Fibroblast of peridontal ligament (primary cell): Measurements from ENCODE around the gene SDK2.

Experiments used
- DNase-seq: peaks from one replicate; pipeline ENCODE4 v3.0.0-alpha.2; 2010; ENCODE audit errors: extremely low read depth

SDK2 gene

GRCh38 chr17:73533781-73534180 lies 110.5 kb downstream of the SDK2 start:
- DNase-seq = no peak

DNA sequence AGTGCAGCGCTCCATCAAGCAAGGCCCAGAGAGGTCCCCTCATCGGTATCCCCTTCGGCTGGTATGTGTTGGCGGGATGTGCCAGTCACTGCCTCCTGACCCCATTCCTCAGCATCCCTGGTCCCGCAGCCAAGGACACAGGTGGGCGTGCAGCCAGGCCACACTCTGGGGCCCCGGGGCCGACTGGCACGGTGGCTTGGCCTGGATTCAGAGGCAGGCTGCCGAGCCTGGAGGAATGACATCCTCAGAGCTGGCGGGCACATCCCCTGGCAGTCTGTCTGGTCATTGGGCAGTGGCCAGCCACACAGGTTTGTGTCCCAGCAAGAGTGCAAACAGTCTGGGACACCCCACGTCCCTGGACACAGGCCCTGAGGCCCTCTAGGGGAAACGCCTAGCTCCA lies 111.1 kb downstream of the SDK2 start:
- no peak for DNase-seq

DNA sequence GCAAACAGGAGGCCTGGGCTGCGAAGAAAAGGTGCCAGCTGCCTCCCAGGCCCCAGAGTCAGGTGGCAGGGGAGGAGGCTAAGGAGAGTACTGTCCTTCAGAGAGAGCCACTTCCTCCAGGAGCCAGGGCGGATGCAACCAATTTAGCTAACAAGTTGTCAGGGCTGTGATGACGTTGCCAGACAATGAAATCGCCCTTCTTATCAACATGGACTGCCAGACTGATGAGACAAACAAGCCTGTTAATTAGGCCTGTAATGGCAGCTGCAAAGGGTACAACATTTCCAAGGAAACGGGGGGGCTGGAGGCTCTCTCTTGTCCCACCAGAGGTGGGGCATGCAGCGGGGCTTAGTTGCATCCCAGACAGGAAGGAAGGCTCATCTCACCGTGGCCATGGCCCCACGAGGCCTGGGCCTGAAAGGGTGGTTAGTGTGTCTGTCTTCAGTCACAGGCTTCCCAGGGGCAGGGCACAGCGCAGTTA lies 111.8 kb downstream of the SDK2 start:
- DNase-seq = no peak

- no peak for DNase-seq
These were observed 113.1 kb downstream of the SDK2 start for GRCh38 chr17:73531158-73531557.

DNA sequence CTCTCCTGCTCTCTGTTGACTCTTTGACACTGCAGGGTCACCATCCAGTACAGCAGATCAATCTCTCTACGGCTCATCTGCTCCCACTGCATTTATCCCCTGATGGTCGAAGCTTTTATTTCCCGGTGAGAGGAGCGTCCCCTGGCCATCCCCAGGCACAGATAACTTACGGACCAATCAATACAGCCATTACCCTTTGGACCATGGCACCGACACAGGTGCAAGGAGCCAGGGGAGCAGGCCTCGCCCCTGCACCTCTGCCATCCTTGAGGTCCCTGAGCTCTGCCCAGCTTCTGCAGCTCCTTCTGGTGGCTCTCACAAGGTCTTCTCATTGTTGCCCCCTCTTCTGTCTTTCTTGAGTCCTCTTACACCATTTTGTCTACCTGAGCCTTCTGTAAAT lies 115.6 kb downstream of the SDK2 start:
- DNase-seq = no peak

DNA sequence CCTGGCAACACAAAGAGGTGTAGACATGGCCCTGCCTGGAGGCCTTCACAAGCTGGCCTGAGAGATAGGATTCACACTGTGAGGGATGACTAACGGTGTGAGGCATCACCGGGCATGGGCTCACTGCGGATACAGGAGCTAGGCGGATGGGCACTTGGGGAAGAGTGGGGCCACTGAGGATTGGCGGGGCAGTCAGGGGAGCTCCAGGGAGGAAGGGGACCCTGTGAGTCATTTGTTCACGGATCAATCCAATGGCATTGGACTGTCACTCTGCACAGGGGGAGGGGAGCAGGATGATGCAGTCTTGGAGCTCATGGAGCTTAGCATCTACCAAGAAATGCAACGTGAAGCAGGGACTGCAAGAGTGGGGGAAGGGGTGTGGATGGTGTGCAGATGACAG lies 117.3 kb downstream of the SDK2 start:
- no peak for DNase-seq

GRCh38 chr17:73524941-73525679 lies 119.1 kb downstream of the SDK2 start:
- DNase-seq = no peak

DNA sequence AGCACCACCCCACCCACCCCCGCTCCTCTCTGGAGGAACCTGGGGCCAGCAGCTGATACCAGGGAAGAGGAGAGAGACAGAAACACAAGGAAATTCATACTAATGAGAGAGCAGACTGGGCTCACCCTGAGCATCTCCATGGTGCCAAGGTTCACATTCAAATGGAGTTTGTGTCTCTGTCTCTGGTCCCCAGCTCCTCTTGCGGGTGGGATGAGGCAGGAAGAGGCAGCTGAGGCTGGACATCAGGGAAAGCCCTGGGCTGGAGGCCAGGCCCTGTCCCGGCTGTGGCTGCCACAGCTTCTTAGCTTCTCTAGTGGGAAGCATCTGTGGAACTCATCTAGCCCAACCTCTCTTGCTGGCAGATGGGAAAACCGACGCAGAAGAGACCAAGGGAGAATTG lies 121.5 kb downstream of the SDK2 start:
- DNase-seq = no peak

DNA sequence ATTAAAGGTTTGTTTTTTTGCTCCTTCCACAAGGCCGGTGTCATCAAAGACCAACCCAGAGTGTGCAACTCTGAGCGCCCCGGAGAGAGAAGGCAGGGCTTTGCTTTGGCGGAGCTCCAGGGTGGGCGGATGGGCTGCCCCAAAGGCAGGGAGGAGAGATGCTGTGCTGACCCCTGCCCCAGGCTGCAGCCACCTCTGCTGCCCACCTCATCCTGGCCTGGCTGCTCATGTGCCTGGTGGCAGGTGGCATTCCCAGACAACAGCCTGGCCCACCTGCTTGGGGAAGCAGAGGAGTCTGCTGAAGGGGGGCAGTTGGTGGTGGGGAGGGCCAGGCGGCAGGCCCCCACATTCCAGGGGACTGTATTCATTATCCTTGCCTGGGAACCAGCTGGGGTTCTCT lies 122.1 kb downstream of the SDK2 start:
- DNase-seq = no peak

DNA sequence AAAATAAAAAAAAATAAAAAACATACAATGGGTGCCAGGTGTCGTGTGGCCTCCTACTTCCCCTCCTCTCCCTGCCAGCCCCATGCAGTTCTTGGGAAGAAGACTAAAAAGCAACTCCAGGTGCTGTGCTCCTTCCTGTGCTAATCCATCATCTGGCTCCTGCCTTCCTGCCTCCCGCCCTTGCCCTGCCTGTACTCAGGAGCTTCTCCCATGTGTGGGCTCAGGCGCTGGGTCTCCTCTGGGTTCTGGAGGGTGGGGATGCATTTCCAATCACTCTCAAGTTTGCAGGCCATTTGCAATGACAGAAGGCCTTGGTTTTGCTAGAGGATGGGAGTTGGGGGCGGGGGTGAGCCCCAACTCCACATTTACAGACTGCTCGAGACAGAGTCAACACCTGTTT lies 122.9 kb downstream of the SDK2 start:
- DNase-seq = no peak

DNA sequence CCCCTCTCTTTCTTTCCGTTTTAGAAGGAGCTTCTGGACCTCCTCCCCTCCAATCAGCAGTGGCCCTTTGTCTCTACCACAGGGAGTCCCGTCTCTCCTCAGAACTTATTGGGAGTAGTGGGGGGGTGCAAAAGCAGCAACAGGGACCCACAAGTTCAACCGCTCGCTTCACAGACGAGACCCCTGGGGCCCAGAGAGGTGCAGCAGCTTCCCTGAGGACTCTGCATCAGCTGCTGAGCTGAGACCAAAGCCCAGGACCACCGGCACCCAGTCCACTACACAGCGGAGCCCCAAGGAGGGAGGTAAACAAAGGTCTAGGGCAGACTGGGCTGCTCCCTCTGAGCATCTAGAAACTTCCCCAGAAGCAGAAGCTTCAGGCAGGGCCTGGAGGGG lies 123.9 kb downstream of the SDK2 start:
- DNase-seq = no peak

- DNase-seq = no peak
These were observed 124.4 kb downstream of the SDK2 start for GRCh38 chr17:73519714-73520368.

- DNase-seq = no peak
These were observed 125.2 kb downstream of the SDK2 start for GRCh38 chr17:73519011-73519410.

- no peak for DNase-seq
These were observed 127.8 kb downstream of the SDK2 start for GRCh38 chr17:73516431-73516830.

GRCh38 chr17:73514146-73514863 lies 129.9 kb downstream of the SDK2 start:
- DNase-seq = no peak

DNA sequence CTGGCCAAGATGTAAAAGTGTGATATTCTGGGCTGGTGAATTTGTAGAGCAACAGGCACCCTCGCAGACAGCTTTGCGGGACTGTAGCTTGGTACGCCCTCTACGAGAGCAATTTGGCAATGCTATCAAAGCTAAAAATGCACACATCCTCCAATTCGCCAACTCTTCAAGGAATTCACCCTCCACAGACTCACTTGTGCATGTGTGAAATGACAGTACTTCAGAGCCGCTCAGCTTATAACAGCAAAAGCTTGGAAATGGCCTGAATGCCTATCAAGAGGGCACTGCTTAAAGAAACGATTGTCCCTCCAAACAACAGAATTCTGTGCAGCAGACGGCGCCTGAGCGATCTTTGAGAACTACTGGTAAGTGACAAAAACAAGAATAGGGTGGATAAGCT lies 130.8 kb downstream of the SDK2 start:
- no peak for DNase-seq

GRCh38 chr17:73511719-73512115 lies 132.5 kb downstream of the SDK2 start:
- no peak for DNase-seq

DNA sequence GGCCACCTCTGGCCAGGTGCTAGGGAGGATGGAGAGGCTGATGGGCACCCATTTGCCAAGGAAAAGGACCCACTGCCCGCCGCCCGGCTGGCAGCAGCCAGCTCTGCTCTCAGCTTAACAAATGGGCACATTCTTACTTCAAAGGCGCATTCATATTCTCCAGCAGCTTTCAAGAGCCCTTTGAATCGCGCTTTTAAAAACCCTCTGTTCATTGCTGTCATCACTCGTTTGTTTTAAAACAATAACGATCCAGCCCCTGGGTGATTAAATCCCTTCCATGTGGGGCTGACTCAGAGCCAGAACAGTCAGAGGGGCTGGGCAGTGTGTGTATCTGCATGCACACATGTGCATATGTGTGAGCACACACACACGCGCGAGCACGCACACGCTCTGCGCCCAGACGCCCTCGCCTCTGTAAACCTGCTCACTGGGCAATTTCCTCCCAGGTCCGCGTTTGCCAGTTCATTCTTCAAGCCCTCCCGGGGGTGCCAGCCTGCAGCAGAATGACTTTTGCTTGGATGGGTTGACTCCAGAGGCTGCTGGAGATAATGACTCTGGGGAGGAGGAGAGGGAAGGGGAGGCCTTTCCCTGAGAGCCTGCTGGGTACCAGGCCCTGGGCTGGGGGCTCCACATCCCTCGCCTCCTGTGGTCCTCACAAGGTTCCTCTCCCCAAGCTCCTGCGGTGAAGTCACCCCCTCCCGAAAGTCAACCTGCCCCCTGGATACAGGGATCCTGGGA lies 133.1 kb downstream of the SDK2 start:
- no peak for DNase-seq

DNA sequence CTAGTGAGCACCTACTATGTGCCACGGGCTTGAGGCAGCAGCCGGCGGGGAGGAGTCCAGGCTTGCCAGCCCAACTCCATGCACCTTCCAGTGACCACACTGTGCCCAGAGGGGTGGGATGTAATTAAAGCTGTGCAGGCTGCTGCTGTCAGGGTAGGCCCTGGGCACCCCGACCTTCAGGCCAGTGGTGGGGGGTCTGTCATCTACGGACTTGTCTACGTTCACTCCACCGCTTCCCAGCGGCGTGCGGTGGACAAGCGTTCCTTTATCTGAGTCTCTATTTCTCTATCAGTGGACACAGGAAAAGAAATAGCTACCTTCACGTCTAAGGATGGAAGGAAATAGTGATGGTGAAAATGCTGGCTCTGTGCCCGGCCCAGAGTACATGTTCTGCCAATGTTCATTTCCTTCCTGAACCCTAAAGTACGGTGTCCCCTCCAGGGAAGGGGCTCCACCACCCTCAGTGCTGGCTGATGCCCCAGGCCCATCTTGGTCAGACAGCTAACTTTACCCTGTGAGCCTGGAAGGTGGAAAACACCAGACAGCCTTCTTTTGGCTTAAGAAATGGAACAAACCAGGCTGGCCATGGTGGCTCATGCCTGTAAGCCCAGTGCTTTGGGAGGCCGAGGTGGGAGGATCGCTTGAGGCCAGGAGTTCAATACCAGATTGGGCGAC lies 135.2 kb downstream of the SDK2 start:
- DNase-seq = no peak

DNA sequence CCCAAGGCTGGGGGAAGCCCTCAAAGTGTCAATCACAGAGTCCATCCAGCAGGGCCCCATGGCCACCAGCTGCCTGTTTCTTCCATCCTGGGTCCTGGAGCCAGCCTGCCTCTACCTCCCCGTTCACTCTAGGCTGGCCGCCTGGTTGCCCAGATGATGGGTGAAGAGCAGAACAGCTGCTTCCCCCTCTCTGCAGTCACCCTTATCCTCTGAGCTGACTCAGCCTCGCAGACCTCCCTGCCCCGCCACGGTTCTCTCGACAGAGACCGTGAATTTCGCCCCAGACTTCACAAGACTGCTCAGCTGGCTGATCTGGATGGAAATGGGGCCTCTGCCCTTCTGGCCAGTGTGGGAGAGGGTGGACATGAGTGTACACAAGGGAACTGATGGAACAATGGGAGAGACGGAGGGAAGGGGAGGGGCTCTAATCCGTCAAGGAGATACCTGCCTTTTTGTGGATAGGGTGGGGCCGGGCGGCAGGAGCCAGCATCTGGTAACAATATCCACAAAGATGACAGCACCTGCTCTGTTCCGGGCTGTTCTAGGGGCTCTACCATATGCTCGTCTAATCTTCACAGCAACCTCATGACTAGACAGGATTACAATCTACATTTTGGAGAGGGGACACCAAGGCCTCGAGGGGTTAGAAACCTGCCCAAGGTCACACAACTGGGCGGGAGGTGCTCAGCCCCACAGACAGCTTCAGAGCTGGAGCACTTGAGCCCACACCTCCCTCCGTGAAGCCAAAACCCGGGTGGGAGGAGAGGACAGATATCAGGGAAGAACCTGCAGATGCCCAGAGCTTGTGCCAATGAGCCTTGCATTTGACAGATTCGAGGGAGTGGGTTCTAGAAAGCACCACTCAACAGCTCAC lies 136.0 kb downstream of the SDK2 start:
- no peak for DNase-seq
